22Rv1 (cell line): ENCODE results near the gene PCDH12.

Experiments used
- CTCF ChIP-seq: fragments of 450-650 bp; IDR thresholded peaks from 2 replicates; pipeline ENCODE4 v1.5.1; 2017; ENCODE audit warnings: mild to moderate bottlenecking
- ZFX ChIP-seq: fragments of 450-650 bp; IDR thresholded peaks from 2 replicates; pipeline ENCODE4 v1.6.1; 2017; ENCODE audit warnings: antibody characterized with exemption, borderline replicate concordance

GRCh38 chr5:141951332-141951781 lies 6.6 kb downstream of the PCDH12 start:
- TF ChIP-seq CTCF (peak; percentile 45), ZFX (no peak)
